Ectodermal cell (in vitro differentiated cells): Measurements from ENCODE around the gene MAP2K5.

Source experiments
- H3K27ac ChIP-seq: 2 replicates; pipeline ENCODE4 v1.7.0; 2013; ENCODE audit warnings: mild to moderate bottlenecking, low read depth, low read length; ENCODE audit not compliant: insufficient read depth, poor library complexity, severe bottlenecking
- H3K27me3 ChIP-seq: 2 replicates; pipeline ENCODE4 v1.7.0; 2013; ENCODE audit warnings: mild to moderate bottlenecking, low read length; ENCODE audit not compliant: insufficient read depth, control insufficient read depth, poor library complexity, severe bottlenecking
- H3K36me3 ChIP-seq: one replicate; pipeline ENCODE4 v1.7.0; 2013; ENCODE audit warnings: low read length; ENCODE audit not compliant: control insufficient read depth, insufficient read depth
- H3K4me1 ChIP-seq: one replicate; pipeline ENCODE4 v1.7.0; 2013; ENCODE audit warnings: low read length; ENCODE audit not compliant: control insufficient read depth, insufficient read depth
- H3K4me3 ChIP-seq: 2 replicates; pipeline ENCODE4 v1.7.0; 2013; ENCODE audit warnings: low read depth, low read length, control low read depth; ENCODE audit not compliant: insufficient read depth
- H3K9me3 ChIP-seq: 2 replicates; pipeline ENCODE4 v1.7.0; 2013; ENCODE audit warnings: mild to moderate bottlenecking, low read length, moderate library complexity; ENCODE audit not compliant: control insufficient read depth
- WGBS, 2 experiments: methylation state at CpG; one replicate each; pipeline ENCODE4 v1.1.7; 2013; ENCODE audit warnings: missing lambda C conversion rate in 2 of 2; 5-methylcytosine and 5-hydroxymethylcytosine counted together

MAP2K5 gene

DNA sequence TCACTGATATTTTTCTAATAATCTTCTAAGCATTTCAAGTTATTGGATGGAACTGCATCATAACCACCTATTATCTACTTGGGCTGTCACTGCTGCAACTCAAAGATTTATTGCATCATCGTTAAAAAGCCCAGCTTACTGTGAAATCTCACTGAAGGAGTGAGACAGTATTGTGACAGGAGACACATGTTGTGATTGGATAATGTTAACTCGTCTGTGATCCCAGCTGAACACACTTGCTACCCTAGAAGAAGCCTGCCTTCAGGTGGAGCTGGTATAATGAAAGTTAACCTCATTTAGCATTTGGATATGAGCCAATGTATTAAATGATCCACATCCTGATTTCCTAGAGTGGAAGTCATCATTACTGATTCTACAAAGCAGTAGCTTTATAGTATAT lies 138.1 kb downstream of the MAP2K5 start:
- 94 to 96% methylated on average over 2 of the region's 2 CpGs for whole genome bisulfite sequencing, 2 experiments
- H3K27me3 ChIP-seq, result no peaks in the 10 kb centered on the region
- H3K36me3 ChIP-seq, result no peaks in the 10 kb centered on the region
- no peak overlapping the region for H3K27ac ChIP-seq
- no peak overlapping the region for H3K4me3 ChIP-seq
- H3K4me1 ChIP-seq, result no peaks in the 10 kb centered on the region
- no peaks in the 10 kb centered on the region for H3K9me3 ChIP-seq

GRCh38 chr15:67685008-67685599 lies 142.6 kb downstream of the MAP2K5 start:
- Histone ChIP-seq H3K36me3 (no peaks in the 10 kb centered on the region), H3K27ac (no peak overlapping the region), H3K4me1 (no peaks in the 10 kb centered on the region), H3K27me3 (no peaks in the 10 kb centered on the region), H3K9me3 (no peaks in the 10 kb centered on the region), H3K4me3 (no peak overlapping the region)
- 88 to 100% methylated on average over 2 of the region's 3 CpGs for WGBS, 2 experiments

DNA sequence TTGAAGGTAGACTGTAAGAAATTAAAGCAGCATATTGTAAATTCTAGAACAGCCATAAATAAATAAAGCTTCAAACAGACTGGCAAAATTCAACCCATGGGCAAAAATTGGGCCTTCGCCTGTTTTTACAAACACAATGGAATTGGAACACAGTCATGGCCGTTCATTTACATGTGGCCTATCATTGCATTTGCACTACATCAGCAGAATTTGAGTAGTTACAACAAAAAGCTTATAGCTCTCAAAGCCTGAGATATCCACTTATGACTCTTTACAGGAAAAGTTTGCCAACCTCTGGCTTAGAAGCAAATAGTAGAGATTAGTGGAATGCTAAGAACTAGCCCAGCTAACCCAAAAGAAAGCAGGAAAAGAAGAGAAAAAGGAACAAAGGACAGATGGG lies 143.2 kb downstream of the MAP2K5 start:
- Histone ChIP-seq H3K27me3 (no peaks in the 10 kb centered on the region), H3K4me1 (no peaks in the 10 kb centered on the region), H3K9me3 (no peaks in the 10 kb centered on the region), H3K36me3 (no peaks in the 10 kb centered on the region), H3K4me3 (no peak overlapping the region), H3K27ac (no peak overlapping the region)
- 97 to 98% methylated on average over 2 of the region's 2 CpGs for WGBS, 2 experiments

DNA sequence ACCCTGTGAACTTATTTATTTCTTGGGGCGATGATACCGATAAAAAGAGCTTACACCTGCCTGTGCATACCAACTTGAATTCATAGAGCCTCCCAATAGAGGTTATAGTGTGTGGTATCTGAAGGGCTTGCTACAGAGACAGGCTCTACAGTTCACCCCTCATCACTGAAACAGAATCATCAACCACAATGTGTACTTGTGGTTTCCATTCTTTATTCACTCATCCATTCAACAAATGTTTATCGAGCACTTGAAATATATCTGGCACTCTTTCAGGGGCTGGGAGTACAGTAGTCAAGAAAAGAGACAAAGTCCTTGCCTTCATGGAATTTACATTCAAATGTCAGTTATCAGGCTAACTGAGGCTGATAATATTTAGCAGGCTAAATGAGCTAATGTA lies 148.4 kb downstream of the MAP2K5 start:
- 88 to 93% methylated on average over 1 to 3 of the region's 3 CpGs for WGBS, 2 experiments
- Histone ChIP-seq H3K4me1 (peaks cover 4% of the 10 kb centered on the region), H3K36me3 (no peaks in the 10 kb centered on the region), H3K9me3 (no peaks in the 10 kb centered on the region), H3K4me3 (no peak overlapping the region), H3K27me3 (no peaks in the 10 kb centered on the region), H3K27ac (no peak overlapping the region)

DNA sequence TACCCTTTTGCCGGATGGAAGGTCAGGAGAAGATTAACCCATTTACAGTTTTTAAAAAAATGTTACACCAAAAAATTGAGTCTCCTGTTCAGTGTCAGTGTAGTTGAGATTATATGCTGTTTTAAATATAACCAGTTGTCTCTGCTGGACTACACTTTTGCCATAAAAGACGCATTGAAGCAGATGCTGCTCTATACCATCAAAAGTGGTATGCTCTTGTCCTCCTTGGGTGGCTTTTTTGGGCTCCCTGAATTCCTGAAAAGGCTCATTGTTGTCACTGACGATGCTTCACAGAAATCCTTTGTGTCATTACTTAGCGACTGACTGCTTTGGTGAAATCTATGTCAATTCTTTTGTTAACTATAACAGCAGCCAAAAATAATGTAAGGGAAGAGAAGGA lies 148.9 kb downstream of the MAP2K5 start:
- no peaks in the 10 kb centered on the region for H3K9me3 ChIP-seq
- H3K27ac ChIP-seq, result no peak overlapping the region
- 16 to 34% methylated on average over 3 of the region's 4 CpGs for WGBS, 2 experiments
- no peak overlapping the region for H3K4me3 ChIP-seq
- H3K36me3 ChIP-seq, result no peaks in the 10 kb centered on the region
- no peaks in the 10 kb centered on the region for H3K27me3 ChIP-seq
- peaks cover 4% of the 10 kb centered on the region for H3K4me1 ChIP-seq

- Histone ChIP-seq H3K27ac (no peak overlapping the region), H3K4me1 (peaks cover 4% of the 10 kb centered on the region), H3K27me3 (no peaks in the 10 kb centered on the region), H3K4me3 (no peak overlapping the region), H3K9me3 (no peaks in the 10 kb centered on the region), H3K36me3 (no peaks in the 10 kb centered on the region)
- WGBS, 2 experiments, result 92 to 95% methylated on average over 2 to 3 of the region's 3 CpGs
Observed at GRCh38 chr15:67692573-67692972, 150.1 kb downstream of the MAP2K5 start.

- Histone ChIP-seq H3K36me3 (no peaks in the 10 kb centered on the region), H3K4me3 (no peak overlapping the region), H3K4me1 (peaks cover 4% of the 10 kb centered on the region), H3K27me3 (no peaks in the 10 kb centered on the region), H3K27ac (no peak overlapping the region), H3K9me3 (no peaks in the 10 kb centered on the region)
- 89 to 100% methylated on average over 1 of the region's 1 CpG for WGBS, 2 experiments
Observed at GRCh38 chr15:67696087-67696486, 153.6 kb downstream of the MAP2K5 start.

- Histone ChIP-seq H3K36me3 (no peaks in the 10 kb centered on the region), H3K27me3 (no peaks in the 10 kb centered on the region), H3K27ac (no peak overlapping the region), H3K4me1 (no peaks in the 10 kb centered on the region), H3K9me3 (no peaks in the 10 kb centered on the region), H3K4me3 (no peak overlapping the region)
- 94% methylated on average over 2 of the region's 2 CpGs for WGBS, 2 experiments
Observed at GRCh38 chr15:67700023-67700422, 157.5 kb downstream of the MAP2K5 start.

DNA sequence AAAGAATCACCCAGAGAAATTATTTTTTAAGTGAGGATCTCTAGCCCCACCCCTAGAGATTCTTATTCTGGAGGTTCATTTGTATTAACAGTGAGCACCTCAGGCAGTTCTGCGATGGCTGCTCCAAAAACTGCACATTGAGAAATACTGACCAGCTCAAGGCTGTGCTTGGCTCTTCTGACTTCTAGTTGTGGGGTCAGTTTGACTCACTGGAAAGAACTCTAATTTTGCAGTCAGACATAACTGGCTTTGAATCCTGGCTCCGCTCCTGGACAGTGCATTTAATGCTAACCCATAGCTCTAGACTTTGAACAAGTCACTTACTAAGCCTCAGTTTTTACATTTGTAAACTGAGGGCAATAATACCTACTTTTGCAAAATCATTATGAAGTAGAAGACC lies 159.2 kb downstream of the MAP2K5 start:
- H3K4me1 ChIP-seq, result no peaks in the 10 kb centered on the region
- 97 to 99% methylated on average over 2 of the region's 2 CpGs for WGBS, 2 experiments
- no peaks in the 10 kb centered on the region for H3K9me3 ChIP-seq
- no peaks in the 10 kb centered on the region for H3K36me3 ChIP-seq
- H3K4me3 ChIP-seq, result no peak overlapping the region
- no peaks in the 10 kb centered on the region for H3K27me3 ChIP-seq
- no peak overlapping the region for H3K27ac ChIP-seq

DNA sequence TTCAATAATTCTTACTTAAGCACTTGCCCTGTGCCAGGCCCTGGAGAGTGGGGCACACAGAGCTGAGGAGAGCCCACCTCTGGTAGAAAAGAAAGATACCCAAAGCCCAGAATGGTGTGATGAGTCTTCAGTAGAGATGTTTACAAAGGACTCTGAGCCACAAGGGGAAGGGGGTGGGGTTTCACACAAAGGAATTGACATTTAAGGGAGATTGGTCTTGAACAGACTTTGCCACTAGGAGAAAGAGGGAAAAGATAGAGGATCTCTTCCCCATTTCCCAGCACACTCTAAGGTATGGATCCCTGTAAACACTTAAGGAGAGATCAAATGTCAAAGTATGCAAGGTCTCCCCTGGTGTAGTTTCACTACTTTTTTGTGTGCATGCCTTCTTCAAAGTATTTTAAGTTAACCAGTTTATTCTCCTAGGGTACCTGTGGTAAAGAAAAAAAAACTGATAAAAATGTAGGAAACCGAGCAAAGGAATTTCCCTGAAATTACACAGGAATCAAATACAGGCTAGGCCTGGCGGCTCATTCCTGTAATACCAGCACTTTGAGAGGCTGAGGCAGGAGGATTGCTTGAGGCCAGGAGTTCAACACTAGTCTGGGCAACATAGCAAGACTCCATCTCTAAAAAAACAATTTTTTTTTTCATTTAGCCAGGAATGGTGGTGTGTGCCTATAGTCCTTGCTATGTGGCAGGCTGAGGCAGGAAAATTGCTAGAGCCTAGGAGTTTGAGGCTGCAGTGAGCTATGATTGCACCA lies 165.2 kb downstream of the MAP2K5 start:
- 81 to 90% methylated on average over 2 of the region's 2 CpGs for WGBS, 2 experiments
- Histone ChIP-seq H3K9me3 (no peaks in the 10 kb centered on the region), H3K36me3 (no peaks in the 10 kb centered on the region), H3K4me1 (no peaks in the 10 kb centered on the region), H3K4me3 (no peak overlapping the region), H3K27me3 (no peaks in the 10 kb centered on the region), H3K27ac (no peak overlapping the region)
